Smooth muscle cell (in vitro differentiated cells): ENCODE results near the gene RNU2-63P. TPM values are rescaled to one million over a fixed set of nuclear protein-coding genes. Genes with fewer than 3 reads are reported as not detected.
A peak's percentile ranks its signal among the peaks of the same experiment; 100 is the strongest.

Source experiments
- DNase-seq: peaks from one replicate; lab custom pipeline; 2025; ENCODE audit not compliant: unreplicated experiment; lab: John Stamatoyannopoulos, UW
- H2AFZ ChIP-seq: fragments of 200-600 bp; sonication (generic); 2 replicates; pipeline ENCODE4 v1.6.0; 2016; ENCODE audit warnings: antibody characterized with exemption, low read depth, mild to moderate bottlenecking
- H3F3A ChIP-seq: fragments of 200-600 bp; sonication (generic); 2 replicates; pipeline ENCODE4 v1.6.0; 2017; ENCODE audit warnings: antibody characterized with exemption, low read depth
- H3K27ac ChIP-seq: fragments of 200-600 bp; sonication (generic); 2 replicates; pipeline ENCODE4 v1.5.1; 2016; ENCODE audit warnings: low read depth, mild to moderate bottlenecking
- H3K27me3 ChIP-seq: fragments of 200-600 bp; sonication (generic); 2 replicates; pipeline ENCODE4 v1.6.1; 2016; ENCODE audit warnings: low read depth, mild to moderate bottlenecking
- H3K36me3 ChIP-seq: fragments of 200-600 bp; sonication (generic); 2 replicates; pipeline ENCODE4 v1.5.1; 2016; ENCODE audit warnings: low read depth
- H3K4me1 ChIP-seq: fragments of 200-600 bp; sonication (generic); 2 replicates; pipeline ENCODE4 v1.5.1; 2016; ENCODE audit warnings: low read depth
- H3K4me2 ChIP-seq: fragments of 200-600 bp; sonication (generic); 2 replicates; pipeline ENCODE4 v1.6.0; 2016; ENCODE audit warnings: mild to moderate bottlenecking
- H3K4me3 ChIP-seq: fragments of 200-600 bp; sonication (generic); 2 replicates; pipeline ENCODE4 v1.5.1; 2016; ENCODE audit warnings: mild to moderate bottlenecking
- H3K79me2 ChIP-seq: fragments of 200-600 bp; sonication (generic); 2 replicates; pipeline ENCODE4 v1.6.0; 2016; ENCODE audit warnings: low read depth, mild to moderate bottlenecking
- H3K9ac ChIP-seq: fragments of 200-600 bp; sonication (generic); 2 replicates; pipeline ENCODE4 v1.6.0; 2016; ENCODE audit warnings: low read depth
- H3K9me3 ChIP-seq: fragments of 200-600 bp; sonication (generic); replicated peaks from 2 replicates; pipeline ENCODE4 v1.5.1; 2016; ENCODE audit warnings: low read depth
- H4K20me1 ChIP-seq: fragments of 200-600 bp; sonication (generic); 2 replicates; pipeline ENCODE4 v1.6.0; 2016; ENCODE audit warnings: low read depth
- WGBS: methylation state at CpG from one replicate; pipeline ENCODE4 v1.1.7; 2016; ENCODE audit warnings: low lambda C conversion rate; 5-methylcytosine and 5-hydroxymethylcytosine counted together
- polyA plus RNA-seq: library from polyadenylated mRNA; unstranded; fragments of >200 nt; fragmentation: Nextera tagmentation; extraction: Ambion mirVana; gene quantifications from 2 replicates; pipeline ENCODE4 v1.2.1, GENCODE V29; 2016
- total RNA-seq: library from RNA; depleted of rRNA; stranded (reverse); fragments of >200 nt; gene quantifications from 2 replicates; pipeline ENCODE4 v1.2.3, GENCODE V29; 2014
- TF ChIP-seq, protein P1 (sequence below): fragments of 200-600 bp; sonication (generic); IDR thresholded peaks from 2 replicates; pipeline ENCODE4 v1.5.1; 2017; ENCODE audit warnings: borderline replicate concordance, mild to moderate bottlenecking, antibody characterized with exemption; ENCODE audit not compliant: insufficient read depth, poor library complexity, severe bottlenecking

The RNU2-63P gene
- total RNA-seq (under 0.01 TPM in 1 of 2 replicates, not detected in the other), polyA plus RNA-seq (3.4 and 3.5 TPM in 2 replicates)

DNA sequence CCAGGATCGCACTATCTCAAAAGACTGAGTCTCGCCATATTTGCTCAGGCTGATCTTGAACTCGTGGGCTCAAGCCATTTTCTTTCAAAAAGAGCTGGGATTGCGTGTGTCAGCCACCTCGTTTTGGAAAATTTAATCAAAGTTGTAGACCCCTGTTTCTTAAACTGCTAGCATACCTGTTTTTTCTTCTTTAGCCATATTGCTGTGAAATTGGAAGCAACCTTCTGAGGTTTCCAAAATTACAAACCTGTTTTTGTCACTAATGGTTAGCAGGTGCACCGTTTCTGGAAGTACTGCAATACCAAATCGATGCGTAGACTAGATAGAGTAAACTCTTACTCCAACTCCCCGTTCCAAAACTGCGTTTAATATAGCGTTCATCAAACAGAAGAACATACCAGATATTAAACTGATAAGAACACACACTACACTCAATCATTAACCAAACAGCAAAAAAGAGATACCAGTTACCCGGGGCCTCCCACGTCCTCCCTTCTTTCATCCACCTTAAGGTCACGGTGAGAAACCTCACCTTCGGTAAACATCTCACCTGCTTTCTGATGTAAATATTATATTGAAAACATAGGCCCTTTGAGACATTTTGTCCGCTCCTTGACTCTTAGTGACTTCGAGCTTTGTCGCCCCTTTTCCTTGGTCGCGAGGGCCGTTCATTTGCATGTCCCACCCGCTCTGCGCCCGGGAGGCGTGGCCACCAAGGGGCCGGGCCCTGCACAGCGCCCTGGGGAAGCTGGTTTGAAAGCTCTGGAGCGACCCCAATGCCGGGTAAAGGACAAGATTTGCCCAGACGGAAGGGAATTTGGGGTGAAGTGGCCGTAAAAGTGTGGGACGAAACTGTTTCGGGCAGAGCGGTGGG, at the start of gene RNU2-63P:
Gene RNU2-63P, minus strand, starts transcription at position 462 of the 874 bp plus-strand sequence.
- H3K27me3 ChIP-seq, result no peaks in the 10 kb centered on the region
- peak within 1 kb of the TSS; percentile 98 for H2AFZ ChIP-seq
- H3F3A ChIP-seq, result peaks cover 4% of the 10 kb centered on the region
- 4% methylated on average over 34 of the region's 34 CpGs for WGBS
- H4K20me1 ChIP-seq, result no peaks in the 10 kb centered on the region
- peak within 1 kb of the TSS; percentile 90 for H3K27ac ChIP-seq
- H3K4me3 ChIP-seq, result peak within 1 kb of the TSS; percentile 92
- DNase-seq, result peak; percentile 58
- H3K79me2 ChIP-seq, result no peaks in the 10 kb centered on the region
- peaks cover 6% of the 10 kb centered on the region for H3K4me1 ChIP-seq
- H3K9me3 ChIP-seq, result no peaks in the 10 kb centered on the region
- H3K4me2 ChIP-seq, result peak within 1 kb of the TSS; percentile 87
- no peaks in the 10 kb centered on the region for H3K36me3 ChIP-seq
- H3K9ac ChIP-seq, result peak within 1 kb of the TSS; percentile 99
- TF ChIP-seq, protein P1, sequence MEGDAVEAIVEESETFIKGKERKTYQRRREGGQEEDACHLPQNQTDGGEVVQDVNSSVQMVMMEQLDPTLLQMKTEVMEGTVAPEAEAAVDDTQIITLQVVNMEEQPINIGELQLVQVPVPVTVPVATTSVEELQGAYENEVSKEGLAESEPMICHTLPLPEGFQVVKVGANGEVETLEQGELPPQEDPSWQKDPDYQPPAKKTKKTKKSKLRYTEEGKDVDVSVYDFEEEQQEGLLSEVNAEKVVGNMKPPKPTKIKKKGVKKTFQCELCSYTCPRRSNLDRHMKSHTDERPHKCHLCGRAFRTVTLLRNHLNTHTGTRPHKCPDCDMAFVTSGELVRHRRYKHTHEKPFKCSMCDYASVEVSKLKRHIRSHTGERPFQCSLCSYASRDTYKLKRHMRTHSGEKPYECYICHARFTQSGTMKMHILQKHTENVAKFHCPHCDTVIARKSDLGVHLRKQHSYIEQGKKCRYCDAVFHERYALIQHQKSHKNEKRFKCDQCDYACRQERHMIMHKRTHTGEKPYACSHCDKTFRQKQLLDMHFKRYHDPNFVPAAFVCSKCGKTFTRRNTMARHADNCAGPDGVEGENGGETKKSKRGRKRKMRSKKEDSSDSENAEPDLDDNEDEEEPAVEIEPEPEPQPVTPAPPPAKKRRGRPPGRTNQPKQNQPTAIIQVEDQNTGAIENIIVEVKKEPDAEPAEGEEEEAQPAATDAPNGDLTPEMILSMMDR, result no peak

DNA sequence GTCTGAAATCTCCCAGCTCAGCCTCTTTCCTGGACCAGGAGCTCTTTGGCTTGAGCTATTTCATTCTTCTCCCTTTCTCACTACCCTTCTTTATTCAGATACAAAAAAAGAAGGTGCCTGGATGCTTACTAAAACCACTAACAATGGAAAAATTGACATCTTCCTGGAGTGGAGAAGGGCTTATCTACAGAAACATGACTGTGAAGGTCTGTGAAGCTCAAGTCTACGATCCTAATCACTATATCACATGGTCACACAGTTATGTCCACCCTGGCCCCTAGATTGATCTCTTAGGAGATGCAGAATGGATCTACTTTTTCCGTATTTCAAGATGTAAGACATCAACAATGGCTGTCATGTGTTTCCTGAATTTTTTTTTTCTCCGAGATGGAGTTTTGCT, 44.9 kb upstream of the RNU2-63P start:
- Histone ChIP-seq H3K9ac (no peak overlapping the region), H4K20me1 (no peaks in the 10 kb centered on the region), H3K4me2 (no peak overlapping the region), H3K4me1 (no peaks in the 10 kb centered on the region), H3K9me3 (no peaks in the 10 kb centered on the region), H3K36me3 (no peaks in the 10 kb centered on the region), H3K27me3 (no peaks in the 10 kb centered on the region), H3K79me2 (no peaks in the 10 kb centered on the region), H3K27ac (no peak overlapping the region), H2AFZ (no peak overlapping the region), H3K4me3 (no peak overlapping the region), H3F3A (no peaks in the 10 kb centered on the region)
- TF ChIP-seq, protein P1, result no peak
- 86% methylated on average over 3 of the region's 3 CpGs for WGBS
- no peak for DNase-seq

DNA sequence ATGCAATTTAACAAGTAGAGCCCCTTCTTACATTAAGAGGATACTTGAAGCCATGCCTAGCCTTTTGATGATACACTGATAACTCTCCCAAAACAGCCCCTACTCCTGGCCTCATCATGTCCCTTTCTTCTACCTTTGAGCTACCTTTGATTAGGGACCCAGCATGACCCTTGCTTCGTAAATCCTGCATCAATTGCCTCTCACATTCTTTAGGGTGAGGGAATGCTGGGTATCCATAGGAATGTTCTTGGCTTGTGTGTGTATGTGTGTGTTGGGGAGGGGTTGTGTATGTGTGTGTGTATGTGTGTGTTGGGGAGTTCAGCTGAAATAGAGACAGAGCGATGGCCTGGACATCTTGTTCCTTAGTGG, 44.5 kb upstream of the RNU2-63P start:
- H3K9ac ChIP-seq, result no peak overlapping the region
- no peaks in the 10 kb centered on the region for H3F3A ChIP-seq
- TF ChIP-seq, protein P1, result no peak
- WGBS, result 73% methylated on average over 2 of the region's 2 CpGs
- no peaks in the 10 kb centered on the region for H4K20me1 ChIP-seq
- DNase-seq, result no peak
- H3K36me3 ChIP-seq, result no peaks in the 10 kb centered on the region
- H3K27ac ChIP-seq, result no peak overlapping the region
- H3K27me3 ChIP-seq, result no peaks in the 10 kb centered on the region
- H3K4me3 ChIP-seq, result no peak overlapping the region
- no peak overlapping the region for H3K4me2 ChIP-seq
- no peaks in the 10 kb centered on the region for H3K9me3 ChIP-seq
- peaks cover 2% of the 10 kb centered on the region for H3K79me2 ChIP-seq
- no peaks in the 10 kb centered on the region for H3K4me1 ChIP-seq
- H2AFZ ChIP-seq, result no peak overlapping the region
